GM19239 (cell line): Measurements from ENCODE around the gene TTC7B.

Experiments used
- DNase-seq: peaks from one replicate; pipeline ENCODE4 v3.0.0; 2011; ENCODE audit warnings: low spot score; ENCODE audit not compliant: insufficient read length
- FAIRE-seq: peaks from 2 replicates; lab custom pipeline; 2011; peaks lifted over from hg19 to GRCh38; lab: Jason Lieb, UNC

TTC7B gene

GRCh38 chr14:90780519-90780918, 35.7 kb downstream of the TTC7B start:
- DNase-seq (no peak), FAIRE-seq (no peak)

GRCh38 chr14:90778571-90779255, 37.5 kb downstream of the TTC7B start:
- FAIRE-seq, result no peak
- DNase-seq, result no peak

GRCh38 chr14:90777830-90778485, 38.3 kb downstream of the TTC7B start:
- DNase-seq (no peak), FAIRE-seq (no peak)

- FAIRE-seq (no peak), DNase-seq (no peak)
Measured at GRCh38 chr14:90777358-90777757, 38.9 kb downstream of the TTC7B start.

- no peak for DNase-seq
- FAIRE-seq, result no peak
Measured at GRCh38 chr14:90775441-90775840, 40.8 kb downstream of the TTC7B start.

GRCh38 chr14:90774316-90774715, 41.9 kb downstream of the TTC7B start:
- DNase-seq, result no peak
- FAIRE-seq, result no peak

GRCh38 chr14:90773705-90774104, 42.5 kb downstream of the TTC7B start:
- no peak for FAIRE-seq
- DNase-seq, result no peak

GRCh38 chr14:90773196-90773486, 43.1 kb downstream of the TTC7B start:
- FAIRE-seq, result no peak
- DNase-seq, result no peak

- DNase-seq, result no peak
- no peak for FAIRE-seq
Measured at GRCh38 chr14:90767899-90768298, 48.3 kb downstream of the TTC7B start.

GRCh38 chr14:90760591-90761316, 55.5 kb downstream of the TTC7B start:
- DNase-seq (no peak), FAIRE-seq (no peak)

GRCh38 chr14:90760078-90760444, 56.2 kb downstream of the TTC7B start:
- FAIRE-seq (no peak), DNase-seq (no peak)

- DNase-seq, result peak; percentile 14
- peak; percentile 77 for FAIRE-seq
Measured at GRCh38 chr14:90759370-90760077, 56.7 kb downstream of the TTC7B start.

GRCh38 chr14:90758959-90759358, 57.3 kb downstream of the TTC7B start:
- FAIRE-seq, result no peak
- DNase-seq, result no peak

- peak; percentile 91 for DNase-seq
- FAIRE-seq, result no peak
Measured at GRCh38 chr14:90758028-90758889, 58.0 kb downstream of the TTC7B start.

GRCh38 chr14:90757452-90757851, 58.8 kb downstream of the TTC7B start:
- FAIRE-seq, result no peak
- no peak for DNase-seq

- DNase-seq (no peak), FAIRE-seq (no peak)
Measured at GRCh38 chr14:90756755-90757345, 59.4 kb downstream of the TTC7B start.

GRCh38 chr14:90755661-90756304, 60.4 kb downstream of the TTC7B start:
- FAIRE-seq (no peak), DNase-seq (no peak)

- FAIRE-seq, result no peak
- DNase-seq, result no peak
Measured at GRCh38 chr14:90753456-90754005, 62.7 kb downstream of the TTC7B start.

GRCh38 chr14:90750701-90751100, 65.5 kb downstream of the TTC7B start:
- FAIRE-seq, result no peak

More at GRCh38 chr14:90750701-90751100, 65.5 kb downstream of the TTC7B start:
- DNase-seq, result no peak
